ENCODE results near the gene STK26. TPM values are rescaled to one million over a fixed set of nuclear protein-coding genes. Genes with fewer than 3 reads are reported as not detected.
A peak's percentile ranks its signal among the peaks of the same experiment; 100 is the strongest.

Gene STK26
- total RNA-seq: 10 to 100 TPM; 11.6 to 15.9 (median 13.6) TPM

- TF ChIP-seq POLR2A (IDR thresholded peaks at IDR 0.05; ENCODE audit: low read depth) (no peak), POLR2AphosphoS5 (IDR thresholded peaks at IDR 0.05) (peak; percentile 67 to 85)
- 37% methylated on average over 11 of the region's 73 CpGs for WGBS
- peak within 1 kb of the TSS; percentile 64 to 73 (median 65) for H3K4me3 ChIP-seq
- H3K9me3 ChIP-seq: no peaks in the 10 kb centered on the region
- H3K27me3 ChIP-seq: no peaks in the 10 kb centered on the region
- peaks cover 7 to 17% (median 12%) of the 10 kb centered on the region in 4 donors for H3K4me1 ChIP-seq
- DNase-seq (ENCODE audit: extremely low spot score): no peak
- peak within 1 kb of the TSS; percentile 48 to 74 (median 70) for H3K27ac ChIP-seq (replicated peaks in 1 of 4)
- intact Hi-C loops (cut with DNase I): no loop called here
- H3K36me3 ChIP-seq: no peaks in the 10 kb centered on the region
Observed at GRCh38 chrX:132022967-132023895, at the start of gene STK26. STK26 (plus strand) TSS chrX:132023302; CDS start chrX:132023618, 316 bp downstream.

- no peaks in the 10 kb centered on the region for H3K9me3 ChIP-seq
- no peak overlapping the region for H3K4me3 ChIP-seq
- no peaks in the 10 kb centered on the region for H3K36me3 ChIP-seq
- no peaks in the 10 kb centered on the region for H3K4me1 ChIP-seq
- WGBS: 62% methylated on average over 2 of the region's 2 CpGs
- H3K27me3 ChIP-seq: no peaks in the 10 kb centered on the region
- H3K27ac ChIP-seq (replicated peaks in 1 of 4): no peak overlapping the region
- intact Hi-C loops (cut with DNase I): no loop called here
- TF ChIP-seq POLR2A (IDR thresholded peaks at IDR 0.05; ENCODE audit: low read depth) (no peak), POLR2AphosphoS5 (IDR thresholded peaks at IDR 0.05) (no peak), CTCF (IDR thresholded peaks at IDR 0.05) (no peak), EP300 (IDR thresholded peaks at IDR 0.05) (no peak)
- no peak for DNase-seq (ENCODE audit: extremely low spot score)
Observed at GRCh38 chrX:131975851-131976250, 47.3 kb upstream of the STK26 start.

- no peaks in the 10 kb centered on the region for H3K4me1 ChIP-seq
Observed at GRCh38 chrX:131977619-131978018, 45.5 kb upstream of the STK26 start.

GRCh38 chrX:131979116-131979515, 44.0 kb upstream of the STK26 start:
- Histone ChIP-seq H3K4me3 (no peak overlapping the region), H3K36me3 (no peaks in the 10 kb centered on the region), H3K27me3 (no peaks in the 10 kb centered on the region), H3K27ac (replicated peaks in 1 of 4) (no peak overlapping the region), H3K4me1 (no peaks in the 10 kb centered on the region), H3K9me3 (no peaks in the 10 kb centered on the region)
- DNase-seq (ENCODE audit: extremely low spot score): no peak
- intact Hi-C loops (cut with DNase I): no loop called here
- no peak for TF ChIP-seq CTCF (IDR thresholded peaks at IDR 0.05)
- no peak for TF ChIP-seq POLR2A (IDR thresholded peaks at IDR 0.05; ENCODE audit: low read depth)
- TF ChIP-seq POLR2AphosphoS5 (IDR thresholded peaks at IDR 0.05): no peak
- no peak for TF ChIP-seq EP300 (IDR thresholded peaks at IDR 0.05)

More at GRCh38 chrX:131977619-131978018, 45.5 kb upstream of the STK26 start:
- TF ChIP-seq CTCF (IDR thresholded peaks at IDR 0.05) (no peak), EP300 (IDR thresholded peaks at IDR 0.05) (no peak), POLR2A (IDR thresholded peaks at IDR 0.05; ENCODE audit: low read depth) (no peak), POLR2AphosphoS5 (IDR thresholded peaks at IDR 0.05) (no peak)
- intact Hi-C loops (cut with DNase I): no loop called here
- Histone ChIP-seq H3K27ac (replicated peaks in 1 of 4) (no peak overlapping the region), H3K9me3 (no peaks in the 10 kb centered on the region), H3K4me3 (no peak overlapping the region), H3K27me3 (no peaks in the 10 kb centered on the region), H3K36me3 (no peaks in the 10 kb centered on the region)
- no peak for DNase-seq (ENCODE audit: extremely low spot score)
- 68% methylated on average over 3 of the region's 3 CpGs for WGBS

- no peaks in the 10 kb centered on the region for H3K27me3 ChIP-seq
- no peaks in the 10 kb centered on the region for H3K4me1 ChIP-seq
- TF ChIP-seq POLR2A (IDR thresholded peaks at IDR 0.05; ENCODE audit: low read depth) (no peak), CTCF (IDR thresholded peaks at IDR 0.05) (no peak), EP300 (IDR thresholded peaks at IDR 0.05) (no peak), POLR2AphosphoS5 (IDR thresholded peaks at IDR 0.05) (no peak)
- WGBS: 53% methylated on average over 4 of the region's 4 CpGs
- H3K36me3 ChIP-seq: no peaks in the 10 kb centered on the region
- no peak overlapping the region for H3K4me3 ChIP-seq
- DNase-seq (ENCODE audit: extremely low spot score): no peak
- no peak overlapping the region for H3K27ac ChIP-seq (replicated peaks in 1 of 4)
- intact Hi-C loops (cut with DNase I): no loop called here
- no peaks in the 10 kb centered on the region for H3K9me3 ChIP-seq
Observed at GRCh38 chrX:131985526-131986049, 37.5 kb upstream of the STK26 start.

Data from esophagus muscularis mucosa (tissue), 4 donors.